OCI-M2 (cell line): ENCODE measurements around the gene POU2F2.

Experiments used
- DNase-seq: peaks from one replicate; lab custom pipeline; 2025; ENCODE audit not compliant: unreplicated experiment; lab: John Stamatoyannopoulos, UW

The POU2F2 gene

GRCh38 chr19:42126574-42126973, 5.7 kb downstream of the POU2F2 start:
- DNase-seq, result no peak

DNA sequence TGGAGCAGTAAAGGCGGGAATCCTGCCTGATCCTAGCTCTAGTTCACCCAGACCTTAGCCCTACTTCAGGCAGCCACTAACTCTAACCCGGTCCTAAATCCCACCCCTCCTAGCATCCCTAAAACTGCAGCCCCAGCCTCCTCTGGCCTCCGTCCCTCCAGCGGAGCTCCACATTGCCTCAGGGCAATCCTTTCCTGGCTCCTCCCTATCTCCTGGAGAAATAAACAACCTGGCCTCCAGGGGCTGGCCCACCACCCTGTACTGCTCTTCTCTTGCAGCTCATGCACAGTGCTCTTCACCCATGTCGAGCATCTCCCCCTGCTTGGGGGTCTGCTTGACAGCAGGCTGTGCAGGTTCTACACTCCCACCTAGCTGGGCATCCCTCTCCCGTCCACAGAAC, 6.7 kb downstream of the POU2F2 start:
- no peak for DNase-seq

GRCh38 chr19:42124386-42124901, 7.8 kb downstream of the POU2F2 start:
- DNase-seq, result no peak

DNA sequence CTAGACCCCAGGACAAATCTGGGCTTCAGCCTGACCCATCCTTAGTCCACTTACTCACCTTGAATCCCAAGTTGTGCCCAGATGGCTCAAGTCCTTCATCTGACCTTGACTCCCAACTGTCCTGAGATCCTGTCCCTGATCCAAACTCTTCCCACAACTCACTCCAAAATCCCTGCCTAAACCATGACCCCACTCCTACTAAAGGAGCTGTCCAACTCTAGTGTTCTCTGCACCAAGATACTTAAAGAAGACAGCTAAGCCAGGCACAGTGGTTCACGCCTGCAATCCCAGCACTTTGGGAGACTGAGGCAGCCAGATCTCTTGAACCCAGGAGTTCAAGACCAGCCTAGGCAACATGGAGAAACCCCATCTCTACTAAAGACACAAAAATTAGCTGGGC, 8.5 kb downstream of the POU2F2 start:
- no peak for DNase-seq

- no peak for DNase-seq
These were observed 9.3 kb downstream of the POU2F2 start for GRCh38 chr19:42122691-42123607.

- DNase-seq, result no peak
These were observed 10.6 kb downstream of the POU2F2 start for GRCh38 chr19:42121656-42122069.

DNA sequence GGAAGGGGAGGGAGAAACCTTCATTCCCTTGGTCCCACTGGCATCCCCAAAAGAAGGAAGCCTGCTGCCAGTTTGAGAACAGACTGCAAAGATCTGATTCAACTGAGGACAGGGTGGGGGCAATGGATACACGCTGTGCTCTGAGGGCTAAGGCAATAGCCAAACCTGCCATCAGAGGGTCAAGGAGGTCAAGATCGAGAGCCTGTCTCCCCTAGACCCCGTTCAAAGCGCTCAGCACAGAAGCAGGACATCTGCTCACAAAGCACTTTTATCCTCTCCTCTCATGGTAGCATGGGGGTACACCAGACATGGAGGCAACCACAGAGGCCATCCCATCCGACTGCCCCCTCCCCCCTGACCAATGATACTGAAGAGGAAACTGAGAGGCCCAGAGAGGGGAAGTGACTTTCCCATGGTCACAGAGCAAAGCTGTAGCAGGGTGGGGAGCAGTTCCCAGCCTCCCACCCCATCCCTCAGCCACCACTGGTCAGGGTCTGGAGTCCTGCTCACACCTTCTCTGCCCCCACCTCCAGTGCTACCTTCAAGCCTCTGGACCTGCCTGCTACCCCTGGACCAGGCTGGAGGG, 11.1 kb downstream of the POU2F2 start:
- no peak for DNase-seq

DNA sequence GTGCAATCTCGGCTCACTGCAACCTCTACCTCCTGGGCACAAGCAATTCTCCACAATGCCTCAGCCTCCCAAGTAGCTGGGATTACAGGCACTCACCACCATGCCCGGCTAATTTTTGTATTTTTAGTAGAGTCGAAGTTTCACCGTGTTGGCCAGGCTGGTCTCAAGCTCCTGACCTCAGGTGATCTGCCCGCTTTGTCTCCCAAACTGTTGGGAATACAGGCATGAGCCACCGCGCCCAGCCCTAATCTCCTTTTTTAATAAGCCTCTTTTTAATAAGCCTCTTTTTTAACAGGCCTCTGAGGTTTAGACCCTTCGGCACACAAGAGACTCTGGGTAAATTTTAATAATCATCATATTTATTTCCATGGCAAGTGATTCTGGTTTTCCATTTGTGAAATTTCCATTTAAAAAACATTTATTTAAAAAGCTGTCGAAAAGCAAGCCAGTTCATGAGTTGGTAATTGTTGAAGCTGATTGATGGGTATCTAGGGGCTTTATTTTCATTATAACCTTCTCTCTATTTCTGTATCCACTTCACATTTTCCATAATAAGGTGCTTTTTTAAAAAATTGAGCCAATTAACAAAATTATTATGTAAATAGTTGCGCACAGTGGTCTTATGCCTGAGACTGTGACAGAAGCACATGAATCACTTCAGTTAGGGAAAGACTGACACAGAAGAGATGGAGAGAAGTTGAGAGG, 11.8 kb downstream of the POU2F2 start:
- no peak for DNase-seq

DNA sequence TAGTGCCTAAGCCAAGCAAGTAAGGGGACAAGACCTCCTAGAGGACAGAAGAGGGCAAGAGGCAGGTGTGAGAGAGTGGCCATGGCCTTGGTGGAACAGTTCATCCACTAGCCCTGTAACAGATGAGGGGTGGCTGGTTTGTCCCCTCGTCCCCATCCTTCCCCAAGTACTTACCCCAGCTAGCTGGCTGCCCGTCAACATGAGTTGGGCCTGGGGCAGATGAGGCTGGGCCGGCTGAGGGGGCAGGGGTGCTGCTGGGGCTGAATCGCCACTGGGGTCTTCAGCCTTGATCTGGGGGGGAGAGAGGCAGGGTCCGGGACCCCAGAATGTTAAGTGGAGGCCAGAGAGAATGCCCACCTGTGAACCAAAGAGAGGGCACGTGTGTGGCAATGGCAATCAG, 15.2 kb downstream of the POU2F2 start:
- DNase-seq, result no peak

- no peak for DNase-seq
These were observed 15.8 kb downstream of the POU2F2 start for GRCh38 chr19:42116308-42117075.

- DNase-seq, result no peak
These were observed 16.5 kb downstream of the POU2F2 start for GRCh38 chr19:42115705-42116104.

GRCh38 chr19:42115219-42115618, 17.0 kb downstream of the POU2F2 start:
- DNase-seq, result no peak

- no peak for DNase-seq
These were observed 17.8 kb downstream of the POU2F2 start for GRCh38 chr19:42114412-42114811.

GRCh38 chr19:42113641-42114348, 18.5 kb downstream of the POU2F2 start:
- DNase-seq, result no peak

- DNase-seq, result no peak
These were observed 20.4 kb downstream of the POU2F2 start for GRCh38 chr19:42111811-42112210.

DNA sequence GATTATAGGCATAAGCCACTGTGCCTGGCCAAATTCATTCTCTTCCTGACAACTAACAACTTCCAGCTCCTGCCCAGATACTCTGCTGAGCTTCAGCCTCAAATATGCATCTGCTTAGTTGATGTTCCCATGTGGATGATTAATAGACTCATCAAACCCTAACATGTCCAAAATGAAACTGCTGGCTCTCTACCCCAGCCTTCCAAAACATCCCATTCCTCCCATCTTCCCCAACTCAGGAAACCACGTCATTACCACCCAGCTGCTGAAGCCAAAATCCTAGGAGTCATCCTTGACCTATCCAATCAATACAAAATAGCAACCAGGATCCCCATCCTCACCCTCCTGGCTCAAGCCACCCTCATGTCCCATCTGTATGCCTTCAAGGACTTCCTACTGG, 20.9 kb downstream of the POU2F2 start:
- DNase-seq, result no peak

DNA sequence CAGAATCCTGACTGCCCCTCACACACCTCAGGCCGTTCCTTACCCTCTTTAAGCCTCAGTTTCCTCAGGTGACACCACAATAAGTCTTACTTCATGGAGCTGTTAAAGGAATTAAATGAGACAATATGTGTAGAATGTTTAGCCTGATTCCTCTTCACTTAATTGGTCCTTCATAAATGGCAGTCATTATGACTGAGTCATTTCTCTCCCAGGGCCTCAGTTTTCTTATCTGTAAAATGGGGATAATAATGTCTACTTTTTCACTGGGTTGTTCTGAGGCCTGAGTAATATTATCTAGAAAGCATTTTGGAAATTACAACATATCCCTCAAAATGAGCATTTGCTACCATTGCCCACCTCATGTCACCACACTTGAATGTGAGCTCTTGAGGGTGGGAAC, 21.6 kb downstream of the POU2F2 start:
- no peak for DNase-seq

GRCh38 chr19:42109896-42110295, 22.4 kb downstream of the POU2F2 start:
- no peak for DNase-seq

- peak; percentile 83 for DNase-seq
These were observed 23.5 kb downstream of the POU2F2 start for GRCh38 chr19:42108527-42109389.
